Kidney glomerular epithelial cell (primary cell): Measurements from ENCODE around the gene FAM98C.

ENCODE experiments used
- DNase-seq: peaks from one replicate; lab custom pipeline; 2025; lab: John Stamatoyannopoulos, UW

Gene FAM98C

DNA sequence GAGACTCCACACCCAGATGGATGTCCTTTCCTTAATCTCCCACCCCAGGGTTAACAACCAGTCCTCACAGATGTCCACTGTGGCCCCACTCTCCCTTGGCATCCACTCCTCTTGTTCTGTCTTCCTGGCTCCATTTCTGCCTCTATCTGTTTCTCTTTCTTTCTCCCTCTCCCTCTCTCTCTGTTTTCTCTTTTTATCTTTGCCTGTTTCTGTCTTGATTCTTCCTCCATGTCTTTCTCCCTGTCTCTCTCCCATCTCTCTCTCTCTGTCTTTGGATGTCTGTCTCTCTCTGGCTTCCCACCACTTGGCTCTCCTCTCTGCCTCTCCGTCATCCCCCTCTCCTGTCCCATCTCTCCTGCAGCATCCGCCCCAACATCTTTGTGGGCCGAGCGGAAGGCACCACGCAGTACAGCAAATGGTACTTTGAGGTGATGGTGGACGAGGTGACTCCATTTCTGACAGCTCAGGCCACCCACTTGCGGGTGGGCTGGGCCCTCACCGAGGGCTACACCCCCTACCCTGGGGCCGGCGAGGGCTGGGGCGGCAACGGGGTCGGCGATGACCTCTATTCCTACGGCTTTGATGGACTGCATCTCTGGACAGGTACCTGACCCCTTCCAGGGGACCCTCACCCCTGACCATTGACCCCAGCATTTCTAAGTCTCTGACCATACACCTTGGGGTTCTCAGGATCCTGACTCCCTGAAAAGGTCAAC is 55.0 kb downstream of the FAM98C start:
- DNase-seq, result no peak
